HG03066 (cell line): ENCODE results near the gene MAP3K9.

Experiments
- ATAC-seq: cut with Tn5 transposase; IDR thresholded peaks from one replicate; pipeline ENCODE4 v1.9.1; 2021; ENCODE audit warnings: low read depth; ENCODE audit not compliant: unreplicated experiment

The MAP3K9 gene

DNA sequence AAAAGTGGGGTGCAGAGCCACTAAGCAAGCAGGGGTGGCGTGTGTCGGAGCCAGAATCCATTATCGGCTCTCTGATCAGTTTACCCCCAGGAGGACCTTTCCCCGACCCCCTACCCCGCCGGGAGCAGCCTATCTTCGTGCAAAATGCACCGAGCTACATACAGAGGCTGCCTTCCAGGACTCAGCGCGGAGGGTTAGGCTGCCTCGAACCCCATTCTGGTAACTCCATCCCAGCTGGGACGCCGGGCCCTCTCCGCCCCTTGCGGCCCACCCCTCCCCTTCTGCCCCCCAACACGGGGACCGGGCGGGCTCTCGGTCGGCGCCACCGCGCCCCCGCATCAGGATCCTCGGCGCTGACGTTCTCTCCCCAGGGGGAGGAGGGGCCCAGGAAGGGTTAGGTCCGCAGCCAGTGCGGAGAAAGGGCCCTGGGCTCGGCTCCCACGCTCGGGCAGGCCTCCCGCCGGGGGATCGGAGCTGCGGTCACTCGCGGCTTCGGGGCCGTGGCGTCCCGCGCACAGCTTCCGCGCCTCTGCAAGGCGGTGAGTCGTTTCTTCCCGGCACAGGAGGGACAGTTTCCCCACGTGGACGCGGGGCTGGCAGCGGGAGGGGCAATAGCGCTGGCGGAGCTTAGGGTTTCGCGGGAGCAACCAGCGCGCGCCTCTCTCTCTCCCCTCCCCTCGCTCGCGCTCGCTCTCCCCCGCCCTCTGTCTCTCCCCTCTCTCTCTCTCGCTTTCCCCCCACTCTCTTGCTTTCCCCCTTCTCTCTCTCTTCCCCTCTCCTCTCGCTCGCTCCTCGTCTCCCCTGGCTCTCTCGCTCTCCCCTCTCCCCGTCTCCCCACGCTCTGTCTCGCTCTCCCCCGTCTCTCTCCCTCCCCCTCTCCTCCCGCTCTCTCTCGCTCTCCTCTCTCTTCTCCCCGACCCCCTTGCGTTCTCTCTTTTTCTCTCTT lies 12.5 kb upstream of the MAP3K9 start:
- peak; percentile 47 for ATAC-seq

DNA sequence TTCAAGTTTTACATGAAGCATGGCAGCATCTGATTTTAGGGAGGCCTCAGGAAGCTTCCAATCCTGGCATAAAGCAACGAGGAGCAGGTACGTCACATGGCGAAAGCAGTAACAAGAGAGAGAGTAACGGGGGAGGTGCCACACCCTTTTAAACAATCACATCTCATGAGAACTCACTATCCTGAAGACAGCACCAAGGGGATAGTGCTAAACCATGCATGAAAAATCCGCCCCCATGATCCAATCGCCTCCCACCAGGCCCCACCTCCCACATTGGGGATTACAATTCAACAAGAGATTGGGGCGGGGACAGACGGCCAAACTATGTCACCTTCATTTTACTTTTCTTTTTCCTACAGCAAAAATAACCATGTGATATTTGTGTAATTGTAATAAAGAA lies 7.2 kb upstream of the MAP3K9 start:
- no peak for ATAC-seq

DNA sequence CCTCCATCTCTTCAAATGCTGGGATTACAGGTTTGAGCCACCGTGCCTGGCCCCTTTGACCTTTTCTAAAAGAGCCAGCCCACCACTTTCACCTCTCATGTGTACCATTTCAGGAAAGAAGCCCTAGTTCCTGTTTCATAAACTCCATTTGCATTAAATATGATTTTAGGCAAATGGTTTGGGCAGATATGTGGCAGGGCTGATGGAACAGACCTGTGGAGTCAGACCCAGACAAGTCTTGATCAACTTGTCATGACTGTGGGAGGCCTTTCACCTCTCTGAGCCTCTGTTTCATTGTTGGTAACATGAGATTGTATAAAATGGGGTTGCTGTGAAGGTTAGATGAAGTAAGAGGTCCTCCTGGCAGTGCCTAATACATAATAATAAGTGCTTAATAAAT lies 5.2 kb upstream of the MAP3K9 start:
- ATAC-seq, result no peak

DNA sequence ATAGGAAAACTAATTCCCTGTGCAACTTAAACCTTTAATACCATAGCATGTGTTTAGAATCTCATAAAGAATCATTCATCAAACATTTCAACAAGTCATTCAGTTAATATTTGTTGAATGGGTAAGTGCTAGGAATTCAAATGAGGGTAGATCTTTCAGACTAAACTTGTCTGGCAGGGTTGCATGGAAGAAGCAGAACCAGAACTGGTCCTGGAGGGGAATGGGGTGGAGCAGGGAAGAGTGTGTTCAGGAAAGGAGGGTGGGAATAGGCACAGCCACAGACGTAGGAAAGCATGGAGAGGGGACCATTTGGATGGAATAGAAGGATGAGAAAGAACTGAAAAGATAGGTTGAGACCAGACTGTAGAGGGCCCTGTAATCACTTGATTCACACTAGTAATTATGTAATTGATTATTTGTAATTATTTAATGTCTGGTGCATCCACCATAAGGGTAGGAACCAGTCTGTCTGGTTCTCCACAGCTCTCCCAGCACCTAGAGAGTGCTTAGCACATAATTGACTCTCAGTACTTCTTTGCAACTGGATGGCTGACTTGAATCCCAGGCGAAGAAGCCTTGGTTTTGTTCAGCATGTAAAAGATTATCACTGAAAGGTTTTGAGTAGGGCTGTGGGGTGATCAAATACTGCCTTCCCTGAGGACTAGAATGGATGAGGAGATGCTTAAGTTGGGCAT lies 3.0 kb upstream of the MAP3K9 start:
- no peak for ATAC-seq

DNA sequence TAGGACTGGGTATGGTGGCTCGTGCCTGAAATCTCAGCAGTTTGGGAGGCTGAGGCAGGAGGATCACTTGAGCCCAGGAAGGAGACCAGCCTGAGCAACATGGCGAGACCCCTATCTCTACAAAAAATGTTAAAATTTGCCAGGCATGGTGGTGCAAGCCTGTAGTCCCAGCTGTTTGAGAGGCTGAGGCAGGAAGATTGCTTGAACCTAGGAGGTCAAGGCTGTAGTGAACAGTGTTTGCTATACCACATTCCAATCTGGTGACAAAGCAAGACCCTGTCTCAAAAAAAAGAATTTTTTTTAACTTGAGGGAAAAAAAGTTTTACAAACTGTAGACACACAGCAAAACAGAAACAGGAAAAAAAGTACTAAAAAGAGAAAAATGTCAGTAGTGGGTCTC lies 2.3 kb upstream of the MAP3K9 start:
- no peak for ATAC-seq

DNA sequence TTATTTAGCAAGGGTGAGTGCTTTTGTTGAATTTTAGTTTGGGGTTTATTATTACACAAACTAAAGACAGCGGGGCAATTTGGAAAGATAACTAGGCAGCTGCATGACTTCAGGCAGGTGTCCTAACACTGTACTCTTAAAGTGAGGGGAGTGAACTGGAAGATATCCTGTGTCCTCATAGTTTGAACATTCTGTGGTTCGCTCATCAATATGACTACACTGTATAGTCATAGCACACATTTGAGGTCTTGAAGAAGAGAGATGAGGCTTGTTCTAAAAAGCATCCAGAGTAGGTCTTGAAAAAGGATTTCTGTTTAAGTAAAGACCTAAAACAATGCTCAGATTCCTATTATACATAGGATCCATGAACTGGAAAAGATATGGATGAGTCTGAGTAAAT lies 1.7 kb upstream of the MAP3K9 start:
- ATAC-seq, result no peak

DNA sequence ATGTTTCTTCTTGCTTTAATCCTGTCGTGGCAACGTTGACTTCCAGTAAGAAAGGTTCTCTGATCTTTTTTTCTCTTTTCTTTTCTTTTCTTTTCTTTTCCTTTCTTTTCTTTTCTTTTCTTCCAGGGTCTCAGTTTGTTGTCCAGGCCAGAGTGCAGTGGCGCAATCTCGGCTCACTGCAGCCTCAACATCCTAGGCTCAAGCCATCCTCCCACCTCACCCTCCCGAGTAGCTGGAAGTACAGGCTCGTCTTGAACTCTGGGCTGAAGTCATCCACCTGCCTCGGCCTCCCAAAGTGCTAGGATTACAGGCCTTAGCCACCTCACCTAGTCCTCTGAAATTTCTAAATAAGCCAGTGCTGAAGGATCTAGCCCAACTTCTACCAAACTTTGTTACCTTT lies 1.3 kb upstream of the MAP3K9 start:
- no peak for ATAC-seq

DNA sequence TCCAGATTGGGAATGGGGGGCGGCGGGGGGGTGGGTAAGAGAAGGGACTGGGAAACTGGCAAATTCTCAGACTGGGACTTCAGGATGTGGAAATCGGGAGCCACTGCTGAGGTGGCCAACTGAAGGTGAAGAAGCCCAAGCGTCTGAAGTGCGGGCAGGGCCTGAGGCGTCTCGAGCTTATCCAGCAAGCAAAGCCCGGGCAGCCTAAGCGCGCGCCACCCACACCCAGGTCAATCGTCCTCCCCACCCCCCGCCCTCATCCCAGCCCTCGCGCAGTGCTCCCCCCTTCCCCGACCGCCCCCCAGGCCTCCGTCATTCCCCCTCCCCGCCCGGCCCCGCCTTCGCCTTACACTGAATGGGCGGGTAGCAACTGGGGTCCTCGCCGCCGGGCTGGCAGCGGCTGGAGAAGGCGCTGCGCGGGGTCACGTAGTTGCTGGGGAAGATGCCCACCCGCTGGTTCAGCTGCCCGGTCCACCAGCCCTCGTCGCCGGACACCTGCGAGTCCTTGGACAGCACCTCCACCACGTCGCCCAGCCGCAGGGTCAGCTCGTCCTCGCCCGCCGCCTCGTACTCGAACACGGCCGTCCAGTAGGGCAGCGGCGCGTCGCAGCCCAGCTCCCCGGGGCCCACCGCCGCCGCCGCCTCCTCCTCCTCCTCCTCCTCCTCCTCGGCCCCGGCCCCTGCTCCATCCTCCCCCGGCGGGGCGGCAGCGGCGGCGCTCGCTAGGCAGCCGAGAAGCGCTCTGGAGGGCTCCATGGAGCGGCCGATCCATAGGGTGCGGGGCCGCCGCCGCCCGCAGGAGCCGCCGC lies 693 bp downstream of the MAP3K9 start:
- peak; percentile 22 for ATAC-seq

DNA sequence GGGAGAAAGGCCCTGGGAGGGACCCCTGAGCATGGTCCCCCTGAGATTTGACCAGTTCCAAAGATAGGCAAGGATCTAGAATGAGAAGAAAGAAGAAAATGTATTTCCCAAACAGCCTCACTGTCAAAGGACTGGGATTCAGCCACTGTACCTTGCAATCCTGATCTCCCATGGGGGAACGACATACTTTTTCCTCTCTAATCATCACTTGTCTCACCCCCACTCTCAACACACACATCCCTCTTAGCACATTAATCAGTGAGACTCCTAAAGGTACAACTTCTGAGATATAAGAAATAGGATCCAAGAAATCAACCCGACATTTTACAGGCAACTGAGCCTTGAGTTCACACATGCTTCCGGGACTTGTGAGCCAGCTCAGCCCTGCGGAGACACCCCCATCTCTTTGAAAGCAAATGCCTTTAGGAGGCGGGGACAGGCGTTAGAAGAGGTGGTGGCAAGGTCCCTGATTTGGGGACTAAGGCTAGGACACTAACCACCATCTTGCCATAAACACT lies 1.4 kb downstream of the MAP3K9 start:
- ATAC-seq, result no peak

DNA sequence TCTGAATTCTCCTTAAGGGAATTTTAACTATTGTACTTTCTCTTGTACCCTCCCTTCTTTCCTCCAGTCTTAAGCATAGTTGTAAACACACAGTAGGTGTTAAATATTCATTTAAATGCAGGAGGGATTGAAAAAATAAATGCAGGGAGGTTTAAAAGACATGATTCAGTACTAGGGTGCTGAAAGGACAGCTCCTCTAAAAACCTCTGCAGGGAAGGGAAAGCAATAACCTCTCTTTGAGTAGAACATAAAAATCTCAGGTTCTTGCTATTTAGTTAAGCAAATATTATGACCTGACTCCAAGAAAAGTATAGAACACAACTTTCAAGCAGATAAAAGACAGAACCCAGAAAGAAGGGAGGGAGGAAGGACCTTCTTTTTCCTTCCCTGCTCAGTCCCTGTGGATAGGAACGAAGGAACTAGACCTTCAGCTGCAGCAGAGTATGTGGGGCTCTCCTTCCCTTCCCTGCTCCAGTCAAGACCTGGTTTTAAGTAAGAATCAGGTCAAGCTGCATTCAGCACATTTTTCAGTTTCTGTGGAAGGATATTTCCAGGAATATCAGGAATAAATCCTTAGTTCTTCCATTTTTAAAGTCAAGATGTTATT lies 4.7 kb downstream of the MAP3K9 start:
- no peak for ATAC-seq

DNA sequence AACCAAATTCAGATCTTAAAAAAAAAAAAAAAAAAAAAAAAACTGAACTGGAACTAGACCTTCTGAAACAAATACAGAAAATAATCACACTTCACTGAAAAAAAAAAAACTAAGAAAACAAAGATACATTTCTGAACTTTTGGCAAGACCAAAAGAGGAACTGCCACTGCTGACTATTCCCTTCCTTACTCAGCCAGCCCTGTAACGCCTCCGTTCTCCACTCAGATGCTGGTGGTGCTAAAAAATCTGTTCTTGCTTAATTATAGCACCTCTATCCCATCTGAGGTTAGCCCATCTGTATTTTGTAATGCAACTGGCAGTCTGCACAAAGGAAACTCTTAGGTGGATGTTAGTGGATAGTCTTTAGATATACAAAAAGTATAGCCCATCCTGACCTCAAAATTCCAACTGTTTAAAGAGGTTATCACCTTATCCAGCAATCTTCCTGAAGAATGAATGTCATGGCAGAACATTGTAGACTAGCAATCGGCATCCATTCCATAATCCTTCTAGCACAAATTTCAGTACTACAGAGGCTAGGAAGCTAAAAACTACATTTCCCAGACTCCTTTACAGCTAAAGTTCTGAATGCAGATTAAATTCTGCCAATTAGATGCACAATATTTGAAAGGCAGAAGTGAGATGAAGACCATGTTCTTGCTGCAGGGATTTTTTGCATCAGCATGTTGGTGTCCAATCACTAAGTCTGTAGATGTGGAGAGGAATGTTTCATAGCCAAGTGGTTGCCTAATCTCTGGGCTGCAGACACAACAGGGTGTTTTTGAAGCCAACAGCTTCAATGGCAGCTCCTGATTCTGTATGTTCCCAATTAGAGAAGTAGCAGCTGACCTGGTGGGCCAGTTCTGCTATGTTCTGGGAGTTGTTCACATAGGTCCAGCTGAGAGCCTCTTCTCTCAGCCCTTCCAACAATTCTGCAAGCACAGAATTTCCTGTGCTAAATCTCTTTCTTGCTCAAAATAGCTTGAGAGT lies 5.7 kb downstream of the MAP3K9 start:
- ATAC-seq, result peak; percentile 77

DNA sequence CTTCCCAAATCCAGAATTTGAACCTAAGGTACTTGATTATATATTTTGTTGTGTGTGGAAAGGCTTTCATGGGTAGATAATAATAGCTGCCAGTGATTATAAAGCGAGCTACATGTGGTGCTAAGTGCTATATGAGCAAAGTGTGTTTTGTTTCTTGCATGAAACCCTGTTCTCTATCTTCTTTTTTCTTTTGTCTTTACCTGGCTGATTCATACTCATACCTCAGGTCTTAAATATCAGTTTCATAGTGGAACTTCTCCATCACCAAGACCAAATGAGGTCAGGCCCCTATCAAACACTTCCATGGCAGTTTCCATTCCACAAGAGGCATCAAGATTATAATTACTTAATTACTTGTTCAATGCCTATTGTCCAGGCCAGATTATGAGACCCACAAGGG lies 6.9 kb downstream of the MAP3K9 start:
- ATAC-seq, result no peak

DNA sequence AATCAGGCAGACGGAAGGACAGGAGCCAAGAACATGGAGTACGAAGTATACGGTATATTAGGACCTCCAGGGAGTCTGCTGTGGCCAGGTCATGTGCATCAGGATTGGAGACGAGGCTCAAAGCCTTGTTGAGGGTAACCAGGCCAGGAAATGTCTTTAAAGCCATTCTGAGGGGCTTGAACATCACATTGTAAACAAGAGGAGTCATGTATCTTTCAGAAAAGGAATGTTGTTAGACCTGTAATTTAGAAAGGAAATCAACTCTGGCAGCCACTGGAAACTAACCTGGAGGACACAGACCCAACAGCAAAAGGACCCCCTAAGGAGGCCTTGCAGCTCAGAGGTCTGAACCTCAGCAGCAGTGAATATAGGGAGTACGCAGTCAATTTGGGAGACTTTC lies 7.5 kb downstream of the MAP3K9 start:
- ATAC-seq, result no peak

DNA sequence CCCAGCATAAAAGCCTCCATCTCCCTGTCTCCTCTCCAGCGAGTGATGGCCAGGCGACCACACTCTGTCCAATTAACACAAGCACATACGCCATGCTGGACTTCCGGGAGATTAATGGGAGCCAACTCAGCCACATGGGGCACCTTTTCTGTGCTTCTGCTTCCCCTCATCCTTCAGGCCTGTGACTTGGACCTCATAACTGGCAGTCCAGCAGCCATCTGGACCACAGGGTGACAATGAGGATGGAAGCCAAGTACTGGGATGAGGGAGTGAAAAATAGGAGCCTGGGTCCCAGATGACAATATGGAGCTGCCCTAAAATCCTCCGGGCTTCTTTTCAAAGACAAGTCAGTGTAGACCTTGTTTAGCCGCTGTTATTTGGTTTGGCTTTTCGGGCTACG lies 12.8 kb downstream of the MAP3K9 start:
- ATAC-seq, result no peak

DNA sequence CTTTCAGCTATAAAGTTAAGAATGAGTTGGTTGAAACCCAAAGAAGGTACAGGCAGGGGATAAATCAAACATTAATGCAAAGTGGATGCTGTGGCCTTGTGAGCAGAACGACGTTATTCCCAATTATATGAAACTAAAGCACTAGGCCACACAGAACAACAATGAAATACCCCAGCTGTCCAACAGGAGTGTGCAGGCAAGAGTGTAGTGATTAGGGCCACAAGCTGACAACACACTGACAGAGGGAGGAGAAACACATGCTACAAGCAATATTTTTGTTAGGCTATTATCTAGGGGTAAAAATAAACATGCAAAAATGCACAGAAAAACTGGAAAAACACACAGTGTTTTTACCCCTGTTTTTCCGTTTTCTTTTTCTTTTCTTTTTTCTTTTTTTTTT lies 15.0 kb downstream of the MAP3K9 start:
- no peak for ATAC-seq

DNA sequence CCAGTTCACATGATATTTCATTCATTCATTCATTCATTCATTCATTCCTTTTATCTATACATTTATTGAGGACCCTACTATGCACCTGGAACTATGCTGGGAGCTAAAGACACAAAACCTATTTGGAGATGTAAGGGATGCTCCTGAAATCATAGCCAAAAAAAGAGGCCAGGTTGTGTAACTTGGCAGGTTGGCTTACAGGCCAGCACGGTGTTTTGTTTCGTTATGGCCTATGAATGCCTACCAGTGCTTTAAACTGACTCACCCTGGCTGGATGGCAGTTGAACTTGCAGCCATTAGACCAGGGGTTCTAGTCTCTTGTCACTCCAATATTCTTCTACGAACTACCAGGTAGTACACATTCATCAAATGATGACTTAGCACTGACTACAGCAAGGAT lies 15.7 kb downstream of the MAP3K9 start:
- ATAC-seq, result no peak

DNA sequence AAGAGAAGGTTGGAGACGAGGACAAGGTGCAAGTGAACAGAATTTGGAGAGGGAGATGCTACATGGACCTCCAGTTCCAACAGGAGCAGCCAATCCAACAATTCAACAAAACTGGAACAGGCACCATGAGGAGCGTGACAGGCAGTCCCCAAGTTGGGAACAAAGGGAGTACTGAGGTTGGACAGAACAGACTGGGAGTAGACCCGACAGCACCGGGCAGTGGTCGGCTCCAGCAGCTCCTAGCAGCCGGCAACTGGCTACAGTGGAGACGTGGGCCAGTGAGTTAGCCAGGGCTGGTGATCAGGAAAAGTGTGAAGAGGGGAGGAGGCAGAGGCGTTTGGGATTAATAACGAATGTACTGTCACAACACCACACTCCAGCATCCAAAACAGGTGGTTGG lies 16.4 kb downstream of the MAP3K9 start:
- ATAC-seq, result no peak

DNA sequence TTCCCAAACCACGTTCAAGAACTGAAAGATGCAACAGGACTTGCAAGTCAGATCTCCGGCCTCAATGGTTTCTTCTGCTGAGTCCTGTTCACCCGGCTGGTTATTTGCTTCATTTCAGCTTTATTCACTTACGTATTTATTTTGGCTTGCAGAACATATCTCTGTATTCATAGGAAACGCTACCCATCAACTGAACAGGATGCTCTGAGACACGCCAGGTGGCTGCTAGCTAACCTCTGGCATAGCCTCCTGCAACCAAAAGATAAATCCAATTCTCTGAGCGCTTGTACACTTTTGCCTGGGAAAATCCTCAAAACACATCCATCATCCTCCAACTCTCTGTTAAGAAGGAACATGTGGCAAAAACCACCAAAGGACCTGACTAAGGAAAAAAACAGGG lies 17.3 kb downstream of the MAP3K9 start:
- ATAC-seq, result no peak

DNA sequence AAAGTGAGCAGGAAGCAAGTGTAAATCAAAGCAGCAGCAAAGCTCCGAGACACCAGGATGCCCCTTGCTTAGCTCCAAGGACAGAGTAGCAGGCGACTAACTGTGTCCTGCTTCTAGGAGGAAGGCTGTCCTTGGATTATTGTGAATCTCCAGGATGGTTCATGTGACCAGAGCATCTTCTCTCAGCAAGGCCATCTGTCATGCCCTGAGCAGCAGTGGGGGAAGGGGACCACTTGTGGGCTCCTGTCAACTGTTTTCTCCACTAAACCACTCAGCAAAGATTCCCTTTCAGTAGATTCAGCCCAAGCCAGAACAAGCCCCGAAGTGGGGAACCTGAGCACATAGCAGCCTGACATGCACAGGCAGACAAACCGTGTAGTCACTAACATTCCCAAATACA lies 19.4 kb downstream of the MAP3K9 start:
- no peak for ATAC-seq
